SJSA1 (cell line): ENCODE measurements around the gene ZBED1. TPM values are rescaled to one million over a fixed set of nuclear protein-coding genes. Genes with fewer than 3 reads are reported as not detected.
"Not testable (repeated sequence)": the region's sequence is repeated elsewhere in the genome, so short reads cannot be mapped to it uniquely, and the experiment has no call there.

Source experiments
- DNase-seq, 2 experiments: peaks; one replicate each; pipeline ENCODE4 v3.0.0-alpha.2; 2015 to 2020; ENCODE audit warnings: low spot score in 2 of 2, low read depth in 1 of 2
- H3K27ac ChIP-seq: fragments of 250-450 bp; sonication (Bioruptor Pico); 2 replicates; pipeline ENCODE4 v1.5.1; 2020; ENCODE audit warnings: mild to moderate bottlenecking, moderate library complexity
- H3K27me3 ChIP-seq: fragments of 250-450 bp; sonication (Bioruptor Pico); replicated peaks from 2 replicates; pipeline ENCODE4 v1.5.1; 2020; ENCODE audit warnings: mild to moderate bottlenecking, moderate library complexity
- H3K36me3 ChIP-seq: fragments of 250-450 bp; sonication (Bioruptor Pico); 2 replicates; pipeline ENCODE4 v1.5.1; 2020; ENCODE audit warnings: mild to moderate bottlenecking
- H3K4me1 ChIP-seq: fragments of 250-450 bp; sonication (Bioruptor Pico); replicated peaks from 2 replicates; pipeline ENCODE4 v1.6.1; 2021; ENCODE audit warnings: mild to moderate bottlenecking
- H3K4me3 ChIP-seq: fragments of 250-450 bp; sonication (Bioruptor Pico); 2 replicates; pipeline ENCODE4 v1.5.1; 2020; ENCODE audit warnings: mild to moderate bottlenecking
- H3K9me3 ChIP-seq: fragments of 250-450 bp; sonication (Bioruptor Pico); replicated peaks from 2 replicates; pipeline ENCODE4 v1.5.1; 2020; ENCODE audit warnings: mild to moderate bottlenecking
- total RNA-seq: library from RNA; depleted of rRNA; stranded (reverse); fragments of >200 nt; shearing (Covaris generic); gene quantifications from 2 replicates; pipeline ENCODE4 v1.2.3, GENCODE V29; 2014

Gene ZBED1
- total RNA-seq, 1 experiment from 2014 or later: 57.2 TPM

- not testable (repeated sequence) for H3K9me3 ChIP-seq, DNase-seq, H3K36me3 ChIP-seq, H3K27ac ChIP-seq, H3K4me3 ChIP-seq, H3K4me1 ChIP-seq, H3K27me3 ChIP-seq
Measured at GRCh38 chrX:2456091-2456490, 44.7 kb downstream of the ZBED1 start.

- not testable (repeated sequence) for H3K9me3 ChIP-seq, H3K4me3 ChIP-seq, DNase-seq
Measured at GRCh38 chrX:2454620-2455019, 46.2 kb downstream of the ZBED1 start.

GRCh38 chrX:2452799-2453198 lies 48.0 kb downstream of the ZBED1 start:
- Histone ChIP-seq H3K9me3 (no peaks in the 10 kb centered on the region), H3K27me3 (no peaks in the 10 kb centered on the region), H3K4me1 (peaks cover 6% of the 10 kb centered on the region), H3K4me3 (no peak overlapping the region), H3K36me3 (no peaks in the 10 kb centered on the region), H3K27ac (no peak overlapping the region)
- DNase-seq: no peak

More at GRCh38 chrX:2454620-2455019, 46.2 kb downstream of the ZBED1 start:
- H3K27ac ChIP-seq, H3K36me3 ChIP-seq, H3K27me3 ChIP-seq, H3K4me1 ChIP-seq: not testable (repeated sequence)

- Histone ChIP-seq H3K27me3 (no peaks in the 10 kb centered on the region), H3K9me3 (no peaks in the 10 kb centered on the region), H3K4me1 (peaks cover 6% of the 10 kb centered on the region), H3K36me3 (no peaks in the 10 kb centered on the region), H3K27ac (no peak overlapping the region), H3K4me3 (no peak overlapping the region)
- no peak for DNase-seq
Measured at GRCh38 chrX:2452317-2452784, 48.4 kb downstream of the ZBED1 start.

GRCh38 chrX:2451501-2452316 lies 49.1 kb downstream of the ZBED1 start:
- Histone ChIP-seq H3K9me3 (no peaks in the 10 kb centered on the region), H3K4me3 (no peak overlapping the region), H3K36me3 (no peaks in the 10 kb centered on the region), H3K27me3 (no peaks in the 10 kb centered on the region), H3K27ac (no peak overlapping the region), H3K4me1 (peaks cover 6% of the 10 kb centered on the region)
- DNase-seq: peak; percentile 47 to 52

GRCh38 chrX:2450681-2451080 lies 50.1 kb downstream of the ZBED1 start:
- Histone ChIP-seq H3K4me1 (peaks cover 6% of the 10 kb centered on the region), H3K36me3 (no peaks in the 10 kb centered on the region), H3K4me3 (no peak overlapping the region), H3K27ac (no peak overlapping the region), H3K27me3 (no peaks in the 10 kb centered on the region), H3K9me3 (no peaks in the 10 kb centered on the region)
- no peak for DNase-seq

- Histone ChIP-seq H3K4me3 (no peak overlapping the region), H3K27ac (no peak overlapping the region), H3K4me1 (peaks cover 6% of the 10 kb centered on the region), H3K36me3 (no peaks in the 10 kb centered on the region), H3K9me3 (no peaks in the 10 kb centered on the region), H3K27me3 (no peaks in the 10 kb centered on the region)
- no peak for DNase-seq
Measured at GRCh38 chrX:2449135-2449886, 51.5 kb downstream of the ZBED1 start.

- Histone ChIP-seq H3K27ac (no peak overlapping the region), H3K4me1 (peaks cover 6% of the 10 kb centered on the region), H3K27me3 (no peaks in the 10 kb centered on the region), H3K36me3 (no peaks in the 10 kb centered on the region), H3K4me3 (no peak overlapping the region), H3K9me3 (no peaks in the 10 kb centered on the region)
- no peak for DNase-seq
Measured at GRCh38 chrX:2447484-2447883, 53.3 kb downstream of the ZBED1 start.

GRCh38 chrX:2446815-2447214 lies 54.0 kb downstream of the ZBED1 start:
- Histone ChIP-seq H3K36me3 (no peaks in the 10 kb centered on the region), H3K4me1 (peaks cover 4% of the 10 kb centered on the region)
- DNase-seq: no peak

GRCh38 chrX:2445662-2446623 lies 54.8 kb downstream of the ZBED1 start:
- Histone ChIP-seq H3K9me3 (no peaks in the 10 kb centered on the region), H3K27me3 (no peaks in the 10 kb centered on the region), H3K36me3 (no peaks in the 10 kb centered on the region), H3K4me3 (no peak overlapping the region), H3K27ac (no peak overlapping the region), H3K4me1 (no peaks in the 10 kb centered on the region)
- no peak for DNase-seq

More at GRCh38 chrX:2446815-2447214, 54.0 kb downstream of the ZBED1 start:
- Histone ChIP-seq H3K4me3 (no peak overlapping the region), H3K9me3 (no peaks in the 10 kb centered on the region), H3K27me3 (no peaks in the 10 kb centered on the region), H3K27ac (no peak overlapping the region)

- H3K27me3 ChIP-seq: no peaks in the 10 kb centered on the region
Measured at GRCh38 chrX:2442694-2443093, 58.1 kb downstream of the ZBED1 start.

GRCh38 chrX:2441466-2441865 lies 59.3 kb downstream of the ZBED1 start:
- no peak for DNase-seq
- H3K27ac ChIP-seq: no peak overlapping the region
- H3K27me3 ChIP-seq: no peaks in the 10 kb centered on the region
- H3K4me1 ChIP-seq: no peaks in the 10 kb centered on the region
- H3K9me3 ChIP-seq: no peaks in the 10 kb centered on the region
- H3K36me3 ChIP-seq: peaks cover 7% of the 10 kb centered on the region
- no peak overlapping the region for H3K4me3 ChIP-seq

More at GRCh38 chrX:2442694-2443093, 58.1 kb downstream of the ZBED1 start:
- H3K4me1 ChIP-seq: no peaks in the 10 kb centered on the region
- DNase-seq: no peak
- peaks cover 7% of the 10 kb centered on the region for H3K36me3 ChIP-seq
- H3K4me3 ChIP-seq: no peak overlapping the region
- H3K9me3 ChIP-seq: no peaks in the 10 kb centered on the region
- H3K27ac ChIP-seq: no peak overlapping the region

- no peaks in the 10 kb centered on the region for H3K4me1 ChIP-seq
- peaks cover 7% of the 10 kb centered on the region for H3K36me3 ChIP-seq
- H3K4me3 ChIP-seq: no peak overlapping the region
- no peak overlapping the region for H3K27ac ChIP-seq
- DNase-seq: no peak
- no peaks in the 10 kb centered on the region for H3K27me3 ChIP-seq
- H3K9me3 ChIP-seq: no peaks in the 10 kb centered on the region
Measured at GRCh38 chrX:2439613-2440012, 61.2 kb downstream of the ZBED1 start.
